ENCODE data around the gene PRKN. TPM values are rescaled to one million over a fixed set of nuclear protein-coding genes. Genes with fewer than 3 reads are reported as not detected.

The PRKN gene
- total RNA-seq, 1 donor from 2014 or later = 1.3 TPM

DNA sequence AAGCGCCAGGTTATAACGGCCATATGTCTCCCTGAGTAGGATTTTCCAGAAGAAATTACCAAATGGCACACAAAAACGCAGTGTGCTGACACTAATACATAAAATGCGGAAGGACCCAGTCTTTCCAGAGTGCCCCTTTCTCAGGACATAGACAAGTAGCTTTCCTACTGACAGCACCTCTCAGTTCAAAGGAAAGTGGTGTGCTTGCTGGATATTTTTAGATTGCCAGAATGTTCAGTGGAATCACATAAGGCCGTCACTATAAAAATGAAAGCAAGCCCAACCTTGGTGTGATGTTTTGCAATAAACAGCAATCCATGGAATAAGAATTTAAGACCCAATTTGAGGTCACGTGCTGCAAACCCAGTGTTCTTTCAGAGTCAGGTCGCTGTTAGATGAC is 1318.2 kb downstream of the PRKN start:
- H3K36me3 ChIP-seq (ENCODE audit: insufficient read depth, low read length) = no peaks in the 10 kb centered on the region
- no peaks in the 10 kb centered on the region for H3K79me2 ChIP-seq (ENCODE audit: insufficient read depth, low read length)
- H3K27ac ChIP-seq (ENCODE audit: low read depth, low read length) = no peak overlapping the region
- peaks cover 20% of the 10 kb centered on the region for H3K4me1 ChIP-seq (ENCODE audit: insufficient read depth, low read length)
- no peak overlapping the region for H3K4me3 ChIP-seq (ENCODE audit: insufficient read depth, low read depth, low read length)
- DNase-seq (ENCODE audit: low read depth) (no peak), FAIRE-seq (no peak)
- Mint-ChIP-seq H3K27me3 (ENCODE audit: low read depth, unreplicated experiment) (no peaks in the 10 kb centered on the region), H3K36me3 (ENCODE audit: low read depth, unreplicated experiment) (no peaks in the 10 kb centered on the region), H3K27ac (ENCODE audit: unreplicated experiment) (no peak overlapping the region), H3K4me3 (ENCODE audit: unreplicated experiment) (no peak overlapping the region), H3K4me1 (ENCODE audit: low read depth, unreplicated experiment) (peaks cover 32% of the 10 kb centered on the region), H3K9me3 (ENCODE audit: unreplicated experiment) (peaks cover 4% of the 10 kb centered on the region)
- no peak overlapping the region for H3K4me2 ChIP-seq (ENCODE audit: low read length)
- H3K9me3 ChIP-seq (ENCODE audit: insufficient read depth, low read depth, low read length) = peaks cover 5% of the 10 kb centered on the region
- no peaks in the 10 kb centered on the region for H4K20me1 ChIP-seq (ENCODE audit: insufficient read depth, low read length)
- H2AFZ ChIP-seq (ENCODE audit: low read depth, low read length) = no peak overlapping the region
- TF ChIP-seq EZH2 (IDR thresholded peaks at IDR 0.05; ENCODE audit: insufficient read depth, low read length) = no peak
- TF ChIP-seq, protein P1, sequence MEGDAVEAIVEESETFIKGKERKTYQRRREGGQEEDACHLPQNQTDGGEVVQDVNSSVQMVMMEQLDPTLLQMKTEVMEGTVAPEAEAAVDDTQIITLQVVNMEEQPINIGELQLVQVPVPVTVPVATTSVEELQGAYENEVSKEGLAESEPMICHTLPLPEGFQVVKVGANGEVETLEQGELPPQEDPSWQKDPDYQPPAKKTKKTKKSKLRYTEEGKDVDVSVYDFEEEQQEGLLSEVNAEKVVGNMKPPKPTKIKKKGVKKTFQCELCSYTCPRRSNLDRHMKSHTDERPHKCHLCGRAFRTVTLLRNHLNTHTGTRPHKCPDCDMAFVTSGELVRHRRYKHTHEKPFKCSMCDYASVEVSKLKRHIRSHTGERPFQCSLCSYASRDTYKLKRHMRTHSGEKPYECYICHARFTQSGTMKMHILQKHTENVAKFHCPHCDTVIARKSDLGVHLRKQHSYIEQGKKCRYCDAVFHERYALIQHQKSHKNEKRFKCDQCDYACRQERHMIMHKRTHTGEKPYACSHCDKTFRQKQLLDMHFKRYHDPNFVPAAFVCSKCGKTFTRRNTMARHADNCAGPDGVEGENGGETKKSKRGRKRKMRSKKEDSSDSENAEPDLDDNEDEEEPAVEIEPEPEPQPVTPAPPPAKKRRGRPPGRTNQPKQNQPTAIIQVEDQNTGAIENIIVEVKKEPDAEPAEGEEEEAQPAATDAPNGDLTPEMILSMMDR (IDR thresholded peaks at IDR 0.05; ENCODE audit: insufficient read depth, low read depth, low read length) = no peak
- H3K9ac ChIP-seq (ENCODE audit: low read length) = no peak overlapping the region
- no peaks in the 10 kb centered on the region for H3K27me3 ChIP-seq (ENCODE audit: insufficient read depth, low read length)

DNA sequence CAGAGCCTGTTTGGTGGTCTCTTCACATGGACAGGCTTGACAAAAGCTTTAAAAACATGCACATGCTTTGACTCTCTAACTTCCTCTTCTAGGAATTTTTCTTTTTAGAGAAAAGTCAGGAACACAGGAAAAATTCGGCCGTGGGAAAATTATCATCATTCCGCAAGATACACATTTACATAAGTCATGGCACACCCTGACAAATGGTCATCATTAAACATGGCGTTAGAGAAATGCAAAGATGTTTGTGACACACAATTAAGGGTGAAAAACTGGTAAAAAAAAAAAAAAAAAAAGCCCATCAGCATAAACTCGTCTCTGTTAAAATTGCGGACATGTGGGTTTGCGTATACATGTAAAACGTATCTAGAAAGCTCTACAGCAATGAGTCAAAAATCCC is 1319.5 kb downstream of the PRKN start:
- Histone ChIP-seq H3K79me2 (ENCODE audit: insufficient read depth, low read length) (no peaks in the 10 kb centered on the region), H3K36me3 (ENCODE audit: insufficient read depth, low read length) (no peaks in the 10 kb centered on the region), H3K4me2 (ENCODE audit: low read length) (peak overlapping the region; percentile 32), H4K20me1 (ENCODE audit: insufficient read depth, low read length) (no peaks in the 10 kb centered on the region), H2AFZ (ENCODE audit: low read depth, low read length) (no peak overlapping the region), H3K27ac (ENCODE audit: low read depth, low read length) (peak overlapping the region; percentile 50), H3K4me1 (ENCODE audit: insufficient read depth, low read length) (peaks cover 19% of the 10 kb centered on the region), H3K4me3 (ENCODE audit: insufficient read depth, low read depth, low read length) (no peak overlapping the region), H3K9me3 (ENCODE audit: insufficient read depth, low read depth, low read length) (peaks cover 8% of the 10 kb centered on the region), H3K27me3 (ENCODE audit: insufficient read depth, low read length) (no peaks in the 10 kb centered on the region), H3K9ac (ENCODE audit: low read length) (no peak overlapping the region)
- Mint-ChIP-seq H3K9me3 (ENCODE audit: unreplicated experiment) (peaks cover 10% of the 10 kb centered on the region), H3K4me3 (ENCODE audit: unreplicated experiment) (peak overlapping the region; percentile 7), H3K27ac (ENCODE audit: unreplicated experiment) (peak overlapping the region; percentile 95), H3K27me3 (ENCODE audit: low read depth, unreplicated experiment) (no peaks in the 10 kb centered on the region), H3K36me3 (ENCODE audit: low read depth, unreplicated experiment) (no peaks in the 10 kb centered on the region), H3K4me1 (ENCODE audit: low read depth, unreplicated experiment) (peaks cover 30% of the 10 kb centered on the region)
- DNase-seq (ENCODE audit: low read depth) (peak; percentile 17), FAIRE-seq (no peak)
- no peak for TF ChIP-seq EZH2 (IDR thresholded peaks at IDR 0.05; ENCODE audit: insufficient read depth, low read length)
- TF ChIP-seq, protein P1 (IDR thresholded peaks at IDR 0.05; ENCODE audit: insufficient read depth, low read depth, low read length) = no peak

DNA sequence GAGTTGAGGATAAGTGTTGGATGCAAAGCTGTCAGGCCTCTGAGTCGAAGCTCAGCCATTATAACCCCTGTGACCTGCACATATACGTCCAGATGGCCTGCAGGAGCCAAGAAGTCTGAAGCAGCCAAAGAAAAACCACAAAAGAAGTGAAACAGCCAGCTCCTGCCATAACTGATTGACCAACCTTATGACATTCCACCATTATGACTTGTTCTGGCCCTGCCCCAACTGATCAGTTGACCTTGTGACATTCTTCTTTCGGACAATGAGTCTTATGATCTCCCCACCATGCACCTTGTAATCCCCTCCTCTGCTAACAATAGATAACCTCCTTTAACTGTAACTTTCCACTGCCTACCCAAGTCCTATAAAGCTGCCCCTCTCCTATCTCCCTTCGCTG is 1320.0 kb downstream of the PRKN start:
- Histone ChIP-seq H3K79me2 (ENCODE audit: insufficient read depth, low read length) (no peaks in the 10 kb centered on the region), H3K4me3 (ENCODE audit: insufficient read depth, low read depth, low read length) (no peak overlapping the region), H4K20me1 (ENCODE audit: insufficient read depth, low read length) (no peaks in the 10 kb centered on the region), H3K27me3 (ENCODE audit: insufficient read depth, low read length) (no peaks in the 10 kb centered on the region), H3K36me3 (ENCODE audit: insufficient read depth, low read length) (no peaks in the 10 kb centered on the region), H2AFZ (ENCODE audit: low read depth, low read length) (no peak overlapping the region), H3K9ac (ENCODE audit: low read length) (peak overlapping the region; percentile 14), H3K4me2 (ENCODE audit: low read length) (peak overlapping the region; percentile 32), H3K4me1 (ENCODE audit: insufficient read depth, low read length) (peaks cover 19% of the 10 kb centered on the region), H3K9me3 (ENCODE audit: insufficient read depth, low read depth, low read length) (peaks cover 8% of the 10 kb centered on the region), H3K27ac (ENCODE audit: low read depth, low read length) (peak overlapping the region; percentile 50)
- H3K4me3 Mint-ChIP-seq (ENCODE audit: unreplicated experiment) = peak overlapping the region; percentile 7
- peak; percentile 82 for DNase-seq (ENCODE audit: low read depth)
- H3K27ac Mint-ChIP-seq (ENCODE audit: unreplicated experiment) = peak overlapping the region; percentile 95
- TF ChIP-seq, protein P1 (IDR thresholded peaks at IDR 0.05; ENCODE audit: insufficient read depth, low read depth, low read length) = no peak
- no peak for TF ChIP-seq EZH2 (IDR thresholded peaks at IDR 0.05; ENCODE audit: insufficient read depth, low read length)
- H3K27me3 Mint-ChIP-seq (ENCODE audit: low read depth, unreplicated experiment) = no peaks in the 10 kb centered on the region
- H3K4me1 Mint-ChIP-seq (ENCODE audit: low read depth, unreplicated experiment) = peaks cover 30% of the 10 kb centered on the region
- FAIRE-seq = peak; percentile 45
- peaks cover 10% of the 10 kb centered on the region for H3K9me3 Mint-ChIP-seq (ENCODE audit: unreplicated experiment)
- H3K36me3 Mint-ChIP-seq (ENCODE audit: low read depth, unreplicated experiment) = no peaks in the 10 kb centered on the region
